ENCODE measurements around the gene LRRC36. TPM values are rescaled to one million over a fixed set of nuclear protein-coding genes. Genes with fewer than 3 reads are reported as not detected.

LRRC36 gene
- total RNA-seq, 2 donors from 2014 or later, result 1.1 TPM; not detected in 1

- H3K9ac ChIP-seq (ENCODE audit: low read depth in 2 of 2, low read length in 2 of 2), result peak overlapping the region; percentile 87 to 97
- peak; percentile 86 for DNase-seq
- H3K27ac ChIP-seq, result peak overlapping the region; percentile 87
- no peaks in the 10 kb centered on the region for H3K36me3 ChIP-seq
- peaks cover 3% of the 10 kb centered on the region for H3K4me1 ChIP-seq
- no peaks in the 10 kb centered on the region for H3K27me3 ChIP-seq
- no peak for TF ChIP-seq CTCF (IDR thresholded peaks at IDR 0.05)
- peak overlapping the region; percentile 52 for H3K4me3 ChIP-seq
- no peaks in the 10 kb centered on the region for H3K9me3 ChIP-seq
- intact Hi-C loops (cut with DNase I), result no loop called here
Measured at GRCh38 chr16:67430504-67430976, 103.9 kb downstream of the LRRC36 start.

GRCh38 chr16:67430977-67431774 lies 104.6 kb downstream of the LRRC36 start, which contains the start of gene HSD11B2:
TSS of gene HSD11B2 (plus strand) at chr16:67431121. CDS start at chr16:67431249, 128 bp downstream.
- peak within 1 kb of the TSS; percentile 93 to 100 for H3K9ac ChIP-seq (ENCODE audit: low read depth in 2 of 2, low read length in 2 of 2)
- no peaks in the 10 kb centered on the region for H3K27me3 ChIP-seq
- peaks cover 3% of the 10 kb centered on the region for H3K4me1 ChIP-seq
- peak within 1 kb of the TSS; percentile 87 for H3K27ac ChIP-seq
- H3K36me3 ChIP-seq, result no peaks in the 10 kb centered on the region
- no peak for TF ChIP-seq CTCF (IDR thresholded peaks at IDR 0.05)
- intact Hi-C loops (cut with DNase I), result no loop called here
- H3K9me3 ChIP-seq, result no peaks in the 10 kb centered on the region
- peak; percentile 87 for DNase-seq
- peak within 1 kb of the TSS; percentile 52 for H3K4me3 ChIP-seq

- intact Hi-C loops (cut with DNase I), result no loop called here
- Histone ChIP-seq H3K36me3 (peaks cover 3% of the 10 kb centered on the region), H3K9me3 (no peaks in the 10 kb centered on the region), H3K27me3 (no peaks in the 10 kb centered on the region), H3K27ac (peak overlapping the region; percentile 87), H3K4me3 (peak overlapping the region; percentile 52), H3K4me1 (peaks cover 3% of the 10 kb centered on the region), H3K9ac (ENCODE audit: low read depth in 2 of 2, low read length in 2 of 2) (peak overlapping the region; percentile 93 to 100)
- no peak for TF ChIP-seq CTCF (IDR thresholded peaks at IDR 0.05)
- DNase-seq, result peak; percentile 59
Measured at GRCh38 chr16:67431775-67432505, 105.3 kb downstream of the LRRC36 start.

DNA sequence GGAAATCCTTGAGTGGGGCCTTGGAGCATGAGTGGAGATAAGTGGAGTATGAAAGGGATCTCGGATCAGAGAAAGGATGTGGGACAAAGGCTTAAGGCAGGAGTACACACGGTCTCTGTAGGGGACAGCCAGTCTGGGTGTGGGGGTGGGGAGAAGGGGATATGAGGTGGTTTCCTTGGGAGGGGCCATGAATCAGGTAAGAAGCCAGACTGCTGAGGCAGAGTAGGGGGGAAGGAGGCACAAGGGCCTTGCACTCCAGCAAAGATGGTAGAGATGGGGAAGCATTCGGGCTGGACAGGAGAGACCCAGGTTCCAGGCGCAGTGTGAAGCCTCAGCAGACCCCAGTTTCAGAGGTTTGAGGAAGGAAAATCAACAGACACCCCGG lies 105.9 kb downstream of the LRRC36 start:
- Histone ChIP-seq H3K9ac (ENCODE audit: low read depth in 2 of 2, low read length in 2 of 2) (peak overlapping the region; percentile 93 to 100), H3K4me1 (peaks cover 3% of the 10 kb centered on the region), H3K27me3 (no peaks in the 10 kb centered on the region), H3K36me3 (peaks cover 6% of the 10 kb centered on the region), H3K4me3 (peak overlapping the region; percentile 52), H3K9me3 (no peaks in the 10 kb centered on the region), H3K27ac (peak overlapping the region; percentile 87)
- TF ChIP-seq CTCF (IDR thresholded peaks at IDR 0.05), result no peak
- DNase-seq, result peak; percentile 41
- intact Hi-C loops (cut with DNase I), result no loop called here

DNA sequence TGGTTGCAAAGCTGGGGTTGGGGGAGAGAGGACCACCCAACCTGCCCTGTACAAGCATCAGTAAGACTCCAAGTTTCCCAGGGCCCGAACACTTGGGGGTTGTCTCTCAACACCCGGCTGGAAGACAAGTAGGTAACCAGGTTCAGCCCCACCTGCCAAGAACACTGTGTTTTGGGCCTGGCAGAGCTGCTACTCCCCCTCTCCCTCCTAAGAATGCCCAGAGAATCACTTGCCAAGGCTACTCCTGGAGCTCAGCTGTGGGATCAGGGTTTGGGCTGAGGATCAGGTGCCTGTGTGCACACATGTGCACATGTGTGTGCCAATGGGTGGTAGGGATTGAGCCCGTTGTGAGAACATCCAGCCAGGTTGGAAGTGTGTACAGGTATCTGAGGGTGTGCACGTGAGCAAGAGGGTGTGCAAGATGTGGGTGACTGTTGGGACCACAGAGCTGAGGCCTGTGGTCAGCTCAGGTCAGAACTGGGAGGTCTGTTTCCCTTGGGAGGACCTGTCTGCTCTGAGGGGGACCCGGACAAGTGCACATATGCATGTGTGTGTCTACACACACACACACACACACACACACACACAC lies 106.6 kb downstream of the LRRC36 start:
- peak overlapping the region; percentile 52 for H3K4me3 ChIP-seq
- H3K27ac ChIP-seq, result peak overlapping the region; percentile 87
- DNase-seq, result no peak
- no peaks in the 10 kb centered on the region for H3K27me3 ChIP-seq
- TF ChIP-seq CTCF (IDR thresholded peaks at IDR 0.05), result no peak
- no peaks in the 10 kb centered on the region for H3K9me3 ChIP-seq
- intact Hi-C loops (cut with DNase I), result no loop called here
- H3K9ac ChIP-seq (ENCODE audit: low read depth in 2 of 2, low read length in 2 of 2), result peak overlapping the region; percentile 93 to 100
- peaks cover 6% of the 10 kb centered on the region for H3K36me3 ChIP-seq
- H3K4me1 ChIP-seq, result peaks cover 2% of the 10 kb centered on the region

Data from colonic mucosa (tissue), 4 donors.